ENCODE data around the gene TRAPPC14.
A peak's percentile ranks its signal among the peaks of the same experiment; 100 is the strongest.
"Not testable (repeated sequence)": the region's sequence is repeated elsewhere in the genome, so short reads cannot be mapped to it uniquely, and the experiment has no call there.

TRAPPC14 gene

GRCh38 chr7:100158229-100159098 is at the start of gene TRAPPC14:
TRAPPC14 (minus strand) TSS chr7:100158723; CDS start chr7:100158499, 224 bp downstream.
- DNase-seq: peak; percentile 91

GRCh38 chr7:100204454-100204853 is 45.9 kb upstream of the TRAPPC14 start:
- no peak for DNase-seq

GRCh38 chr7:100200693-100201092 is 42.2 kb upstream of the TRAPPC14 start:
- no peak for DNase-seq

GRCh38 chr7:100198266-100198665 is 39.7 kb upstream of the TRAPPC14 start:
- no peak for DNase-seq

GRCh38 chr7:100195901-100196322 is 37.4 kb upstream of the TRAPPC14 start:
- not testable (repeated sequence) for DNase-seq

- DNase-seq: no peak
These were observed 36.7 kb upstream of the TRAPPC14 start for GRCh38 chr7:100195222-100195621.

GRCh38 chr7:100192969-100193368 is 34.4 kb upstream of the TRAPPC14 start:
- DNase-seq: no peak

GRCh38 chr7:100192281-100192862 is 33.8 kb upstream of the TRAPPC14 start:
- DNase-seq: not testable (repeated sequence)

- DNase-seq: no peak
These were observed 33.3 kb upstream of the TRAPPC14 start for GRCh38 chr7:100191775-100192174.

- DNase-seq: no peak
These were observed 31.7 kb upstream of the TRAPPC14 start for GRCh38 chr7:100190048-100190711.

GRCh38 chr7:100189061-100189460 is 30.5 kb upstream of the TRAPPC14 start:
- DNase-seq: no peak

- DNase-seq: no peak
These were observed 27.2 kb upstream of the TRAPPC14 start for GRCh38 chr7:100185726-100186125.

GRCh38 chr7:100183090-100183489 is 24.6 kb upstream of the TRAPPC14 start:
- not testable (repeated sequence) for DNase-seq

GRCh38 chr7:100182616-100183015 is 24.1 kb upstream of the TRAPPC14 start:
- DNase-seq: not testable (repeated sequence)

GRCh38 chr7:100180084-100180483 is 21.6 kb upstream of the TRAPPC14 start:
- not testable (repeated sequence) for DNase-seq

- DNase-seq: peak; percentile 97
These were observed 18.8 kb upstream of the TRAPPC14 start, which contains the start of the genes GPC2 and STAG3 for GRCh38 chr7:100177045-100178001. GPC2 (minus strand) TSS chr7:100177381; CDS start chr7:100177199, 182 bp downstream. STAG3 (plus strand) TSS chr7:100177918; CDS start chr7:100180557, 2,639 bp downstream.

- no peak for DNase-seq
These were observed 17.8 kb upstream of the TRAPPC14 start for GRCh38 chr7:100176096-100177044.

GRCh38 chr7:100175296-100175935 is 16.9 kb upstream of the TRAPPC14 start:
- no peak for DNase-seq

GRCh38 chr7:100174582-100174981 is 16.1 kb upstream of the TRAPPC14 start:
- no peak for DNase-seq

GRCh38 chr7:100173806-100174495 is 15.4 kb upstream of the TRAPPC14 start:
- no peak for DNase-seq
